ENCODE measurements around the gene DMXL2. TPM values are rescaled to one million over a fixed set of nuclear protein-coding genes. Genes with fewer than 3 reads are reported as not detected.

DMXL2 gene, protein sequence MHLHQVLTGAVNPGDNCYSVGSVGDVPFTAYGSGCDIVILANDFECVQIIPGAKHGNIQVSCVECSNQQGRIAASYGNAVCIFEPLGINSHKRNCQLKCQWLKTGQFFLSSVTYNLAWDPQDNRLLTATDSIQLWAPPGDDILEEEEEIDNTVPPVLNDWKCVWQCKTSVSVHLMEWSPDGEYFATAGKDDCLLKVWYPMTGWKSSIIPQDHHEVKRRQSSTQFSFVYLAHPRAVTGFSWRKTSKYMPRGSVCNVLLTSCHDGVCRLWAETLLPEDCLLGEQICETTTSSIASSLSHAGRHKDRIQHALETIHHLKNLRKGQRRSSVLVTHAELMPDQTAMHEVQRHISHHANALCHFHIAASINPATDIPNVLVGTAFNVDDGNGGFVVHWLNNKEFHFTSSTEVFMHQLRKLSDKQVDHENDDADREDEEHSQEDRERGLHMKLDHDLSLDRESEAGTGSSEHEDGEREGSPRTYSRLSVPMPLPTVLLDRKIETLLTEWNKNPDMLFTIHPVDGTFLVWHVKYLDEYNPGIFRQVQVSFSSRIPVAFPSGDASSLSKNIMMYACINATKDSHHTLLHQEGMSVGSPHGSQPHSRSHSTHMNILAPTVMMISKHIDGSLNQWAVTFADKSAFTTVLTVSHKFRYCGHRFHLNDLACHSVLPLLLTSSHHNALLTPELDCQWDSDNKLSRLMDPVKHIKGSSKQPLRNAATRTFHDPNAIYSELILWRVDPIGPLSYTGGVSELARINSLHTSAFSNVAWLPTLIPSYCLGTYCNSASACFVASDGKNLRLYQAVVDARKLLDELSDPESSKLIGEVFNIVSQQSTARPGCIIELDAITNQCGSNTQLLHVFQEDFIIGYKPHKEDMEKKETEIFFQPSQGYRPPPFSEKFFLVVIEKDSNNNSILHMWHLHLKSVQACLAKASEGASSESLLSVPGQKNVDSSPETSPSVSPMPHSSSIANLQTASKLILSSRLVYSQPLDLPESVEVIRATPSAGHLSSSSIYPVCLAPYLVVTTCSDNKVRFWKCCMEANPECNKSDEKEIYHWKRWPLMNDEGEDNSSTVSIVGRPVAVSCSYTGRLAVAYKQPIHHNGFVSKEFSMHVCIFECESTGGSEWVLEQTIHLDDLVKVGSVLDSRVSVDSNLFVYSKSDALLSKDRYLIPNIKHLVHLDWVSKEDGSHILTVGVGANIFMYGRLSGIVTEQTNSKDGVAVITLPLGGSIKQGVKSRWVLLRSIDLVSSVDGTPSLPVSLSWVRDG (N-terminal part only)
- total RNA-seq: 6.5 and 17.7 TPM in 2 replicates

GRCh38 chr15:51622604-51623370 is at the start of gene DMXL2:
TSS of gene DMXL2 (minus strand) at chr15:51622771. CDS start at chr15:51622545, 226 bp downstream.

Other genes with a start within 250 kb of the DMXL2 start
- gene SCG3, start 58.7 kb upstream of the DMXL2 start, total RNA-seq: not detected in 2 replicates
- 6.5 and 14.1 TPM in 2 replicates for gene LYSMD2, start 114.9 kb upstream of the DMXL2 start, total RNA-seq
- 5.1 and 11.5 TPM in 2 replicates for gene TMOD2, start 128.8 kb upstream of the DMXL2 start, total RNA-seq
- 39.2 and 42.3 TPM in 2 replicates for gene TMOD3, start 206.9 kb upstream of the DMXL2 start, total RNA-seq

All from cardiac atrium fibroblast (primary cell).